ENCODE measurements around the gene KRT73. TPM values are rescaled to one million over a fixed set of nuclear protein-coding genes. Genes with fewer than 3 reads are reported as not detected.

The KRT73 gene
- total and polyA plus RNA-seq, 9 of the 15 experiments (the other 6 are each of a cell fraction or from before 2014, with no cell fraction given) = 0.09 to 0.18 (median 0.13) TPM; not detected in 5

DNA sequence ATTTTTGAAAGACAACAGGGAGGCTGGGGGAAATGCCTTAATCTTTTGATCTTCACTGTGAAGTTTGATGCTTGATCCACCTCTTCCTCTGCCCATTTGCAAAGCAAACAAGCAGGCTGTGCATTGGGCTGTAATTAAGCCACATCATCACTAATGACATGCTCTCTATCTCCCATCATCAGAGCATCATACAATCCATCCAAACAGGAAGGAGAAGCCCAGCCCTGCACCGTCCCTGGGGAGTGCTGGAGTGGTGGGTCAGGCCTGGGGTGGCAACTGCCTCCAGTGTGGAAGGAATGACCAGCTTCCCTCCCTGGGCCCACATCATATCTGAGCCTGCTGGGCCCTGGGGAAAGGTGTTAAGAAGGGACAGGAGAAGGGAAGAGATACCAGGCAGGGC is 37.9 kb downstream of the KRT73 start:
- H3K36me3 ChIP-seq (ENCODE audit: control insufficient read depth, insufficient read depth, low read length) = no peaks in the 10 kb centered on the region
- TF ChIP-seq HDGF (IDR thresholded peaks at IDR 0.05) = no peak
- no TSS peak for BruUV-seq (replicated peaks)
- H4K20me1 ChIP-seq (replicated peaks; ENCODE audit: control insufficient read depth, insufficient read depth, low read length) = peaks cover 5% of the 10 kb centered on the region
- intact Hi-C loops (cut with micrococcal nuclease) = loop anchor here (10.0 kb wide), 3 partner anchors 114 to 426 kb away; no protein-coding TSS in a partner anchor
- H3K9me1 ChIP-seq (ENCODE audit: control insufficient read depth, insufficient read depth, low read length) = no peaks in the 10 kb centered on the region
- H3K79me2 ChIP-seq (ENCODE audit: control insufficient read depth, insufficient read depth, low read length) = no peaks in the 10 kb centered on the region
- no peak overlapping the region for H3K27ac ChIP-seq (ENCODE audit: extremely low read depth, low read depth, low read length)
- FAIRE-seq = no peak
- peaks cover 25 to 41% of the 10 kb centered on the region in 2 experiments; a peak in 4 of 5 replicates for H3K27me3 ChIP-seq (ENCODE audit: control insufficient read depth in 2 of 2, insufficient read depth in 2 of 2, low read length in 2 of 2)
- no peaks in the 10 kb centered on the region for H3K9me3 ChIP-seq (replicated peaks; ENCODE audit: control insufficient read depth, insufficient read depth, low read depth, low read length)
- ATAC-seq = no peak
- in situ Hi-C loops (cut with MboI) = loop anchor here (5.0 kb wide), 1 partner anchor 287 kb away; no protein-coding TSS in a partner anchor
- POLR2A ChIA-PET = interaction anchor here (0.7 to 1.4 kb wide), 3 partner anchors 10 to 293 kb away, joined by 3 read pairs; no protein-coding TSS in a partner anchor
- H3K4me2 ChIP-seq (ENCODE audit: insufficient read depth, low read length) = no peak overlapping the region
- no peak for DNase-seq (ENCODE audit: extremely low read depth in 1 of 4, low spot score in 3 of 4)
- H3K9ac ChIP-seq (ENCODE audit: insufficient read depth in 1 of 2, low read depth in 2 of 2, low read length in 2 of 2) = no peak overlapping the region
- no peaks in the 10 kb centered on the region for H3K4me1 ChIP-seq (replicated peaks in 1 of 2; ENCODE audit: control insufficient read depth in 2 of 2, insufficient read depth in 2 of 2, low read length in 2 of 2)
- 0% methylated on average over 1 of the region's 1 CpG for WGBS (ENCODE audit: insufficient coverage, low coverage, missing lambda C conversion rate)
- H3K4me3 ChIP-seq = no peak overlapping the region
- CTCF ChIA-PET (ENCODE audit: low intra/inter-chr PET ratio) = interaction anchor here (4.5 kb wide), 1 partner anchor 299 kb away, joined by 49 read pairs; no protein-coding TSS in a partner anchor
- no peak overlapping the region for H2AFZ ChIP-seq (ENCODE audit: low read depth, low read length)

DNA sequence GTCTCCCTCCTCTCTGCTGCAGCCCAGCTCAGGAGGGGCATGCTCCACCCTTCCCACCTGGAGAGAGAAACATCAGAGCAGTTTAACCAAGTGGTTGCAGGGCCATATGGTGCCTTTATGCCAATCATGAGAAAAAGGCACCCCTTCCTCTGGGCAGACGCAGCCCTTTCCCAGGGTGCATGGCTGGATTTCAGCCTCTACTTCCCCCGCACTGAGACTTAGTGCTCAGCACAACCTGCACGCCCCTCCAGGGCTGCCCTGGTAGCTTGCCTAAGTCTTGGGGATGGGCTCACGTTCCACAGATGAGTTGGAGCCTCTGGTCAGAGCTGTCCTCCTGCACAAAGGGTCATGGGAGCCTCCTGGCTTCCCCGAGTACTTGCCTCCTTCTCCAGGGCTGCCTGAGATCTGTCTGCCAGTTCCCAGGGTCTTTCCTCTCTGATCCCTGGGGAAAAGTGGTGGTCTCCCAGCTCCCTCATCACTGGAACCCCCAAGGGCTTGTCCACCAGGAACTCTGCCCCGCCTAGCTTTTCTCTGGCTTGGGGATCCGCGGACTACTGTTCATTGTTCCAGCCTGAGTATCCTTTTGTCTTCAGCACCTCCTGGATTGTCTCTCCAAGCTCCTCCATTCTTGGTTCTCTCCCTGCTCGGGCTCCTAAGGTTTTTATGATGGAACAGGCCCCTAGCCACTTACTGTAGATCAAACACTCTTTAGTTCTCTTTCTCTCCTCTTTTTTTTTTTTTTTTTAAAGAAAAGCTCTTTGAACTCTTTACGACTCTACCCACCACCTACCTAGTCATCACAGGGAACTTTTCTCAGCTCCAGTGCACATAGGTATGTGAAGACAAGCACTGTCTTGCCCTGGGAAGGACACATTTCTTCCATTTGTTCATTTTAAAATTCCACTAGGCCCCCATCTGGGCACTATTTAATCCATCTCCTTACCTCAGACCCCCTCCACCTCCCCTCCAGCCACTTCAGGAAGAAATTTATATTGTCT is 38.6 kb downstream of the KRT73 start:
- Histone ChIP-seq H3K27me3 (ENCODE audit: control insufficient read depth in 2 of 2, insufficient read depth in 2 of 2, low read length in 2 of 2) (peaks cover 25 to 46% of the 10 kb centered on the region in 2 experiments; a peak in 4 of 5 replicates), H3K27ac (ENCODE audit: extremely low read depth, low read depth, low read length) (no peak overlapping the region), H3K79me2 (ENCODE audit: control insufficient read depth, insufficient read depth, low read length) (no peaks in the 10 kb centered on the region), H3K4me3 (no peak overlapping the region), H3K4me2 (ENCODE audit: insufficient read depth, low read length) (no peak overlapping the region), H4K20me1 (replicated peaks; ENCODE audit: control insufficient read depth, insufficient read depth, low read length) (peaks cover 5% of the 10 kb centered on the region), H3K9me3 (replicated peaks; ENCODE audit: control insufficient read depth, insufficient read depth, low read depth, low read length) (no peaks in the 10 kb centered on the region), H3K9ac (ENCODE audit: insufficient read depth in 1 of 2, low read depth in 2 of 2, low read length in 2 of 2) (no peak overlapping the region), H2AFZ (ENCODE audit: low read depth, low read length) (no peak overlapping the region), H3K9me1 (ENCODE audit: control insufficient read depth, insufficient read depth, low read length) (no peaks in the 10 kb centered on the region), H3K36me3 (ENCODE audit: control insufficient read depth, insufficient read depth, low read length) (no peaks in the 10 kb centered on the region), H3K4me1 (replicated peaks in 1 of 2; ENCODE audit: control insufficient read depth in 2 of 2, insufficient read depth in 2 of 2, low read length in 2 of 2) (no peaks in the 10 kb centered on the region)
- POLR2A ChIA-PET = interaction anchor here (1.4 kb wide), 1 partner anchor 294 kb away, joined by 3 read pairs; no protein-coding TSS in a partner anchor
- no peak for ATAC-seq
- WGBS (ENCODE audit: insufficient coverage, low coverage, missing lambda C conversion rate) = 0% methylated on average over 8 of the region's 10 CpGs
- no peak for DNase-seq (ENCODE audit: extremely low read depth in 1 of 4, low spot score in 3 of 4)
- intact Hi-C loops (cut with micrococcal nuclease) (loop anchor here (10.0 kb wide), 3 partner anchors 115 to 425 kb away; no protein-coding TSS in a partner anchor), in situ Hi-C loops (cut with MboI) (loop anchor here (5.0 kb wide), 1 partner anchor 288 kb away; no protein-coding TSS in a partner anchor)
- CTCF ChIA-PET (ENCODE audit: low intra/inter-chr PET ratio) = no interaction called here
- no peak for FAIRE-seq
- BruUV-seq (replicated peaks) = no TSS peak
- no peak for TF ChIP-seq HOXB6 (CRISPR knock-in tag; IDR thresholded peaks at IDR 0.05; ENCODE audit: borderline replicate concordance)
- no peak for TF ChIP-seq MYNN (IDR thresholded peaks at IDR 0.05)
- TF ChIP-seq MYNN (CRISPR knock-in tag; IDR thresholded peaks at IDR 0.05) = no peak
- TF ChIP-seq, protein P1, sequence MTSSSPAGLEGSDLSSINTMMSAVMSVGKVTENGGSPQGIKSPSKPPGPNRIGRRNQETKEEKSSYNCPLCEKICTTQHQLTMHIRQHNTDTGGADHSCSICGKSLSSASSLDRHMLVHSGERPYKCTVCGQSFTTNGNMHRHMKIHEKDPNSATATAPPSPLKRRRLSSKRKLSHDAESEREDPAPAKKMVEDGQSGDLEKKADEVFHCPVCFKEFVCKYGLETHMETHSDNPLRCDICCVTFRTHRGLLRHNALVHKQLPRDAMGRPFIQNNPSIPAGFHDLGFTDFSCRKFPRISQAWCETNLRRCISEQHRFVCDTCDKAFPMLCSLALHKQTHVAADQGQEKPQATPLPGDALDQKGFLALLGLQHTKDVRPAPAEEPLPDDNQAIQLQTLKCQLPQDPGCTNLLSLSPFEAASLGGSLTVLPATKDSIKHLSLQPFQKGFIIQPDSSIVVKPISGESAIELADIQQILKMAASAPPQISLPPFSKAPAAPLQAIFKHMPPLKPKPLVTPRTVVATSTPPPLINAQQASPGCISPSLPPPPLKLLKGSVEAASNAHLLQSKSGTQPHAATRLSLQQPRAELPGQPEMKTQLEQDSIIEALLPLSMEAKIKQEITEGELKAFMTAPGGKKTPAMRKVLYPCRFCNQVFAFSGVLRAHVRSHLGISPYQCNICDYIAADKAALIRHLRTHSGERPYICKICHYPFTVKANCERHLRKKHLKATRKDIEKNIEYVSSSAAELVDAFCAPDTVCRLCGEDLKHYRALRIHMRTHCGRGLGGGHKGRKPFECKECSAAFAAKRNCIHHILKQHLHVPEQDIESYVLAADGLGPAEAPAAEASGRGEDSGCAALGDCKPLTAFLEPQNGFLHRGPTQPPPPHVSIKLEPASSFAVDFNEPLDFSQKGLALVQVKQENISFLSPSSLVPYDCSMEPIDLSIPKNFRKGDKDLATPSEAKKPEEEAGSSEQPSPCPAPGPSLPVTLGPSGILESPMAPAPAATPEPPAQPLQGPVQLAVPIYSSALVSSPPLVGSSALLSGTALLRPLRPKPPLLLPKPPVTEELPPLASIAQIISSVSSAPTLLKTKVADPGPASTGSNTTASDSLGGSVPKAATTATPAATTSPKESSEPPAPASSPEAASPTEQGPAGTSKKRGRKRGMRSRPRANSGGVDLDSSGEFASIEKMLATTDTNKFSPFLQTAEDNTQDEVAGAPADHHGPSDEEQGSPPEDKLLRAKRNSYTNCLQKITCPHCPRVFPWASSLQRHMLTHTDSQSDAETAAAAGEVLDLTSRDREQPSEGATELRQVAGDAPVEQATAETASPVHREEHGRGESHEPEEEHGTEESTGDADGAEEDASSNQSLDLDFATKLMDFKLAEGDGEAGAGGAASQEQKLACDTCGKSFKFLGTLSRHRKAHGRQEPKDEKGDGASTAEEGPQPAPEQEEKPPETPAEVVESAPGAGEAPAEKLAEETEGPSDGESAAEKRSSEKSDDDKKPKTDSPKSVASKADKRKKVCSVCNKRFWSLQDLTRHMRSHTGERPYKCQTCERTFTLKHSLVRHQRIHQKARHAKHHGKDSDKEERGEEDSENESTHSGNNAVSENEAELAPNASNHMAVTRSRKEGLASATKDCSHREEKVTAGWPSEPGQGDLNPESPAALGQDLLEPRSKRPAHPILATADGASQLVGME (CRISPR knock-in tag; IDR thresholded peaks at IDR 0.05) = no peak
